ENCODE measurements around the gene STK38L.

STK38L gene

DNA sequence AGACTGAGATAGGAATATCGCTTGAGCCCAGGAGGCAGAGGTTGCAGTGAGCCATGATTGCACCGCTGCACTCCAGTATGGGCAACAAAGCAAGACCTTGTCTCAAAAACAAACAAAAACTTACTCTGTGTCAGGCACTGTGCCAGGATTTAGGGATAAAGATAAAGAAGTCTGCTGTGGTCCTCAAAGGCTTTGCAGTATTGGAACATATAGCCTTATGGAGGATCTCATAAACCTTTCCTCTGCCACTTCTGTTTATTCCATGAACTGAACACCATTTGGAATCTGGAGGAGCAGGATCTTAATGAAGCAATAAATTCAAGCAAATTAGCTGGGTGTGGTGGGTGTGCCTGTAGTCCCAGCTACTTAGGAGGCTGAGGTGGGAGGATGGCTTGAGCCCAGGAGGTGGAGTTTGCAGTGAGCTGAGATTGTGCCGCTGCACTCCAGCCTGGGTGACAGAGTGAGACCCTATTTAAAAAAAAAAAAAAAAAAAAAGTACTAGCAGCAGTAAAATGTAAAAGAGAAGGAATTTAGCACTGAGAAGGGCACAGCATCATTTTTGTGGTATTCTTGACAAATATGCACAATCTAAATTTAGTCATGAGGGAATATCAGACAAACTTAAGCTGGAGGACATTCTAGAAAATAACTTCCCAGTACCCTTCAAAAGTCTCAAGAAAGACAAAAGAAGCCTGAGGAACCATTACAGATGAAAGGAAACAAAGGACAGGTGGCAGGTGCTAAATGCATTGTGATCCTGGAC is 115.7 kb downstream of the STK38L start:
- DNase-seq, result no peak

DNA sequence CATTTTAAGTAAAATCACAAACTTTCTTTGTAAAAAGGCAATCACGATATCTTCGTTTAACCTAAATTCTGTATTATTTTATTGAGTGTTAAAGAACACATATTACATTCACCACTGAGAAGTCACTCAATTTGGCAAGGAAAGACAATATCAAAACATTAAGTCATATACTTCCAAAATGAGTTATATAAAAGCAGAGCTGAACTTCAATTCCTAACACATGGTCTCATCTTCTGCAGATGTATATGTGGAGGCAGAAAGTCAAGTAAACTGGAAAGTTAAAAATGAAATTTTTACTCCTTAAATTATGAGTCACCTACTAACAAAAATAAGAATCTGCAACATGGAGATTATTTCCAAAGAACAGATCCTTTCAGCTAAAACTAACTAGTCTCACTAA is 117.3 kb downstream of the STK38L start:
- DNase-seq, result no peak

DNA sequence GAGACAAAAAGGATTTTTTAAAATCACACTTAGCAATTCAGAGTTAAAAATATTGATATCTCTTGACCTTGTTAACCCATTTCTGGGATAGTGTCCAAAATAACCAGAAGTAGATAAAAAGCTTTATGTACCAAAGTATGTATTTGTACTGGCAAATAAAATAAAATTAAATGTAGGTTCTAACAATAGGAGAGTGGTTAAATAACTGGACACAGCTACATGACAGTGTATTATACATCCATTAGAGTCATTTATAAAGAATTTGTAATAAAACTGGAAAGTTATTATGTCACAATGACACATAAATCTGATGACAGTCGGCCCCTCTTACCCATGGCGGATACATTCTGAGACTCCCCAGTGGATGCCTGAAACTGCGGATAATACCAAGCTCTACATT is 122.5 kb downstream of the STK38L start:
- no peak for DNase-seq

DNA sequence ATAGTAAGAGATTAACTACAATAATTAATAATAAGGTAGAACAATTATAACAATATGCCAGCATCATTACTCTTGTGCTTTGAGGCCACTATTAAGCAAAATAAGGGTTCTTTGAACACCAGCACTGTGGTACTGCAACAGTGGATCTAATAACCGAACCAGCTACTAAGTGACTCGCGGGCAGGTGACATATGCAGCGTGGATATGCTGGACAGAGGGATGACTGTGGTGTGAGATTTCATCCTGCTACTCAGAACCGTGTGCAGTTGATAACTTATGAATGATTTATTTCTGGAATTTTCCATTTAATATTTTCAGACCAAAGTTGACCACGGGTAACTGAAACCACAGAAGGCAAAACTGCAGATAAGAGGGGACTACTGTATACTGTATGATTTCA is 123.0 kb downstream of the STK38L start:
- no peak for DNase-seq

Data from NCI-H446 treated with DMSO at 0.1 percent for 48 hours (cell line).